NCI-H748 (cell line): ENCODE data around the gene SHISAL1.
"Not testable (repeated sequence)": the region's sequence is repeated elsewhere in the genome, so short reads cannot be mapped to it uniquely, and the experiment has no call there.

Experiments used
- DNase-seq: peaks from one replicate; lab custom pipeline; 2025; ENCODE audit not compliant: unreplicated experiment; lab: John Stamatoyannopoulos, UW

Gene SHISAL1

DNA sequence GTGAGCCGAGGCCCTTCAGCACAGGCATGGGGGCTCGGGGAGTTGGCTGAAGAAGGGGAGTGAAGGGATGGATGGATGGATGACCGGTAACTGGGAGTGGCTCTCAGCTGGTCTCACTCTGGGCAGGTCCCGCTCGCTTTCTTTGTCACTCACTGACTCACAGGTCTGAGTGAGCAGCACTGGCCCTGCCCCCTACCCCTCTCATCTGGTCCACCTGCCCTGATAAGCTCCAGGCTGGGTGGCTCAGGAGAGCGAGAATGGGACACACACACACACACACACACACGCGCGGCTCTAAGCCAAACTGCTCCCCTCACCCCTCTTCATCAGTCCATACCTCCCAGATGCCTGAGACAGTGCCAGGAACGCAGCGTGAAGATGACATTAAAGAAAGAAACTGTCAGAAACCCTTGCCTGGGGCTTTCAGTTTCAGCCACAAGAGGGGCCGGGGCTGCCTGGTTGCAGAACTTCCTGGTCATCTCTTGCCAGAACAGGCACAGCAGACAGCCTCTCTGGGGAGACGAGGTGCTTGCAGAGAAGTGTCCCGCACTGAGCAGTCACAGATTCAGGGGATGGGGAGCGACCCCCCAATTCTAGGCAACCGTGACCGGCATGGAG lies 16.5 kb upstream of the SHISAL1 start:
- no peak for DNase-seq

DNA sequence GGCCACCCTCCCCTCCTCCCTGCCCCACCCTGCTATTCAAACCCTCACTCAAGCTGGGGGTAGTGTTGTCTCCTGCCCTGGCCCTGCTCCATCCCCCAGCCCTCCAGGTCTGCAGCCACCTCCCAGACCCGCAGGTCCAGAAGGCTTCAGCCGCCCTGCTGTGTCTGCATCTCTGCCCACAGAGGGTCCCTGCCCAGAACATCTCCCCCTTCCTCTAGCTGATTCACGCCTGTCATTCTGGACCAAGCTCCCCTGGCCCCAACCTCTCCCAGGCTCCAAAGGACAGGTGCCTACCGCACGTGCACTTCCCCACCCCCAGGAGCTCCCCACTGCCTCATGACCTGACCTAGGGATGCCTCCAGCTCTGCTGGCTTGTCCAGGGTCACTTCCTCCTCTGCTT lies 16.0 kb upstream of the SHISAL1 start:
- DNase-seq: no peak

DNA sequence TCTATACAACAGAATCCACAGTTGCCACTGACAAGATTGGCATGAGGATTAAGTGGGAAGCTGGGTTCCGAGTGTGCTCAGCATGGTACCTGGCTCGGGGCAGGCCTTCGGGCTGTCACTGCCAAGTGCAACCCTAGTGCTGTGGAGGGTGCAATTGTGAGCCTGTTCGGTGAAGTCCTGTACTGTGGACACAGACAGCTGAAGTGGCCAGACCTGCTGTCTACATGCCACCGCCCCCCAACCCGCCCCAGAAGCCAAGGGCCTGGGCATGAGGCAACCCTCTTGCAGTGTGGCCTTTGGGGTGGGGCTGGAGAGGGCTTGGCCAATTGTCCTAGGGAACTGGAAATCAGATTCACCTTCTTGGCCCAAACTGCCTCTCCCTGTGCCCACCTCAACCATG lies 15.6 kb upstream of the SHISAL1 start:
- no peak for DNase-seq

DNA sequence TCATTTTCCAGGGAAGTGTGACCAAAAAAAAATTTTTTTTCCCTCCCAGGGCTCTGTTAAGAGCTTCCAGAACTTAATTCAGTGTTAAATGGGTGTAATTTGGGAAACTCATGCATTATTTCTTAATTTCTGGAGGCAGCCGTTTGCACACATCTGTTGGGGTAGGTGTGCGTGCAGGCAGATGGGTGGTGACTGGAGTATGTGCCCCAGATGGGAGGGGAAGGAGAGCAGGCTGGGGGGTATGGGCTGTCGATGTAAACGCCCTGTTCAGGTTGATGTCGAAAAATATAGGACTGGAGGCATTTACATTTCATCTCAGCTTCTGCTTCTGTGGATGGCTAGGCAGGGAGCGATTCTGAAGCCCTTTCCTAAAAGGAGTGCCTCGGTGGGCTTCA lies 13.7 kb upstream of the SHISAL1 start:
- DNase-seq: no peak

DNA sequence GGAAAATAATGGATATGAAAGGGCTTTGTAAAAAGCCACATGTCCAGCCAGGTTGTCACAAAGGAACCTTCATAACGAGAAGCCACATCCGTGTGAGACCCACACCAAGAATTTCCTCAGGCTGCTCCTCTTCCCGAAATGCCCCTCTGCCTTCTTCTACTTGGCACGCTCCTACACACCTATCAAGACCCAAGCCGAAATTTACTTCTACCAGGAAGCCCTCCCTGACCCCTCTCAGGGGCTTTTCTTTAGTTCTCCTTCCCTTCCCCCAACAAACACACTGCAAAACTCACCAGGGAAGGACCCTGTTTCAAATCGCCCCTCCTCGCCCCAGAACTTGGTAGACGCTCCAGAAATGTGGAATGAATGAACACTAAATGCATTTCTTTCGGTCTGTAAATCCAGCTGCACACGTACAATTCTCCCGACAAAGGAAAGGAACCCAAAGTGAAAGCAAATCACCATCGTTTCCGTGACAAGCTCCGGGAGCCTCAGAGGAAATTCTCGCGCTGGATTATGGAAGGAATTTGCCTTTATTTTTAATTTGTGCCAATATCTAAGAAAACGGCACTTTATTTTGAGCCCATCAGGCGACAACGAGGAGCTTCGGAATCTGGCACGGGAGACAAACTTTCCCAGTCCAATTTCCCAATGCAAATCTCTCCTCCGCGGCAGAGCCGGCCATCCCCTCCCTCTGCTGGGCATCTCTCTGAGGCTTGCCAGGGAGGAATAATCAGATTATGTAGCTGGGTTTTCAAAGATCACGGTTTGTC lies 13.2 kb upstream of the SHISAL1 start:
- peak; percentile 52 for DNase-seq

DNA sequence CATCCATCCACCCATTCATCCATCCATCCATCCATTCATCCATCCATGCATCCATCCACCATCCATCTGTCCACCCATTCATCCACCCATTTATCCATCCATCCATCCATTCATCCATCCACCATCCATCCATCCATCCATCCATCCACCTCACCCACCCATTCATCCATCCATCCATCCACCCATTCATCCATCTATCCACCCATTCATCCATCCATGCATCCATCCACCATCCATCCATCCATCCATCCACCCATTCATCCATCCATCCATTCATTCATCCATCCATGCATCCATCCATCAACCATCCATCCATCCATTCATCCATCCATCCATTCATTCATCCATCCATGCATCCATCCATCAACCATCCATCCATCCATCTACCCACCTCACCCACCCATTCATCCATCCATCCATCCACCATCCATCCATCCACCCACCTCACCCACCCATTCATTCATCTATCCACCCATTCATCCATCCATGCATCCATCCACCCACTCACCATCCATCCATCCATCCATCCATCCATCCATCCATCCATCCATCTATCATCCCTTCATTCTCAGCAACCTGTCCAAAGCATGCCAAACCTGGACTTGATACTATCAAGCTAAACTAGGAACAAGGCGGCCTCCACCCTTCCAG lies 10.5 kb upstream of the SHISAL1 start:
- not testable (repeated sequence) for DNase-seq

DNA sequence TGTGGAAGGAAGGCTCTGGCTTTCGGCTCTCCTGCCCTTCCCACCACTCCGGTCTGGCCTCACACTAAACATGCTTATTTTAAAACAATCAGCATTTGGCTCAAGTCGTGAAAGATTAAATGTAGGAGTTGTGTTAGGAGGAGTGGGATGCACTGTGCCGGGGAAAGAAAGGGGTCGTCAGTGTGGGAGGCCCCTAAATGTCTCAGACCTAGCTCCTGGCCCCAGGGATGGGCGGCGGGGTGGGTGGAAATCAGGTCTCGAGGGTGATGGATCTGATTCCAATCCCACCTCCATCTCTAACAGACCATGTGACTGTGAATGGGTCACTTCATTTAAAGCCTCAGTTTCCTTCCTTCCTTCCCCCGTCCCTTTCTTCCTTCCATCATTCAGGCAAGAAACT lies 6.9 kb upstream of the SHISAL1 start:
- DNase-seq: no peak

DNA sequence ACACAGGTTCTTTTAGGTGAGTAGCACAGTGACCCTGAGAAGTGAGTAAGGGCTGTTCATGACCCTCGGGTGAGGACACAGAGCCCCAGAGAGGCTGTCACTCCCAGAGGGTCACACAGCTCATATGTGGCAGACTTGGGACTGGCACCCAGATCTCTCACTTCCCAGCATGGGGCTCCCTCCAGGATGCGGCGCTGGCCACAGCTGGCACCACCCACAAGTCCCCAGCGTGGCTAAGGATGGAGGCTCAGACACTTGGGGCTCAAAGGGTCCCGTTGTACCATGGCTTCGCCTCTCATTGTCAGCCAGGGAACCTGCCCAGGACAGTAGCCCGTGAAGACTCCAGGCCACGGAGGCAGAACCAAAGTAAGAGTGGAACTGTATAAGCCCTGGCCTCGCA lies 6.0 kb upstream of the SHISAL1 start:
- DNase-seq: no peak

DNA sequence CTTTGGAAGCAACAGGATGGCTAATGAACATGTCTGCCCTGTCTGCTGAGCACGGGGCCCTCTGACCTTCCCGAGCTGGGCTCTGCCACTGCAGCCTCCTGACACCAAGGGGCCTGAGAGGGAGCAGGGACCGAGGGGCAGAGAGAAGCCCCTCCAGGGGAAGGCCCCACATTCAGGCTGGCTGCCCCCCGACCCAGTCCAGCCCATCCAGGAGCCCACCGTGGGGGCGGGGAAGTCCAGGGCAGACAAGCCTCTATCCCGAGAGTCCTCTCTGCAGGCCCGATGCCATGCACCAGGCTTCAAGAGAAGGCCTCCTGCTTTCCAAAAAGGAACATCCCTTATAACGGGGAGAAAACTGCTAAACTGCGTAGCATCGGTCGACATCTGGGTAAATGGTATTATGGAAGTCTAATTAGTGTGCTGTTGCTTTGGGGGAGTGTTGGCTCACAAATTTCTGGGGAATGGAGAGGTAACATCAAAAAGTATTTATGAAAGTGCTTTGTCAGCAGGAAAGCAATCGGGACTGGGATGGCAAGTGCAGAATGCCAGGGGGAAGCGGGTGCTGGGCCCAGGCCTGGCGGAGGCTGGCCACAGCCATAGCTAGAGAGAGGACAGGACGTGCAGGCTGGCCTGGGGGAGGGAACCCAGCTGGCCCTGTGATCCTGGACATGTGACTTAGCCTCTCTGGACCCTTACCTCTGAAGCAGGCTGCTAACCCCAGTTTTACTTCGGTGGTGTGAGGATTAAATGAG lies 5.3 kb upstream of the SHISAL1 start:
- DNase-seq: no peak

DNA sequence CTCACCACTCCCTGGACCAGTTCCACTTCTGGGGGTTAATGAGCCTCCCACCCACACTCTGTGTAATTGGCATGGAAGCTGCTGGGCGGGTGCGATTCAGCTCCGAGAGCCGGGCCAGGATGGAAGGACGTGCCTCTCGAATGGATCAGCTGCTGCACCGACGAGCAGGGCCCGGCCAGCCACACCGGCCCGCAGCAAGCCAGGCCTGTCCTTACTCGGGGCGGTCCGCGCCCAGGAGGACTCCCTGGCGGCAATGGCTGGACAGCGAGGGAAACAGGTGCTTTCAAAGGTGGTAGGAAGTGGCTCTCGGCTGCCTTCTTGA lies 4.3 kb upstream of the SHISAL1 start:
- no peak for DNase-seq

DNA sequence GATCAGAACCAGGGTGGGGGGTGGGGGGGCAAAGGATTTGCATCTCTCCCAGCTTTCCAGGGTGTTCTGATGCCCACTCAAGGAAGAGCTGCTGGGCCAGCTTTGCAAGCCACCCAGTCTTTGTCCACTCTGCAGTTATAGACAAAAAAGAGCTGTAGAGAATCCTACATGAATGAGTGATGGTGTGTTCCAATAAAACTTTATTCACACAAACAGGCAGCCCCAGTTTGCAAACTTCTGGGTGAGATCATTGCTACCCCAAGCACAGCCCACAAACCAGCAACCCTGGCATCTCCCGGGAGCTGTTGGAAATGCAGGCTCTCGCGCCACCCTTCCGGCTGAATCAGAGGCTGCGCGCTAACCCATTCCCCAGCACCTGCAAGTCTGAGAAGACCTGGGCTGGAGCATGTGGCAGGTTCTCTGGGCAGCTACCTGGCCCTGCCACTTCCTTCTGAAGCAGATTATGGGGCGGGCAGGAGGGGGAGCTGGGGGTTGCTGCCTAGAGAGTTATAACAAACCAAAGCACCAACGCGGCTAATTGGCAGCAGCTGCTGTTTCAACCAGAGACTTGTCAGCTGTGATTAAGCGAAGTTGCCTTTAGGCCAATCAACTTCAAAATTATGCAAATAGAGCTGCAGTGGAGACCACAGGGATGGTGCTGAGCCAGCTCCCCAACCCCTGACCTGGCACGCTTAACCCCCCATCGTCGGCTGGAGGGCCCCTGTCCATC lies 3.8 kb upstream of the SHISAL1 start:
- DNase-seq: no peak

DNA sequence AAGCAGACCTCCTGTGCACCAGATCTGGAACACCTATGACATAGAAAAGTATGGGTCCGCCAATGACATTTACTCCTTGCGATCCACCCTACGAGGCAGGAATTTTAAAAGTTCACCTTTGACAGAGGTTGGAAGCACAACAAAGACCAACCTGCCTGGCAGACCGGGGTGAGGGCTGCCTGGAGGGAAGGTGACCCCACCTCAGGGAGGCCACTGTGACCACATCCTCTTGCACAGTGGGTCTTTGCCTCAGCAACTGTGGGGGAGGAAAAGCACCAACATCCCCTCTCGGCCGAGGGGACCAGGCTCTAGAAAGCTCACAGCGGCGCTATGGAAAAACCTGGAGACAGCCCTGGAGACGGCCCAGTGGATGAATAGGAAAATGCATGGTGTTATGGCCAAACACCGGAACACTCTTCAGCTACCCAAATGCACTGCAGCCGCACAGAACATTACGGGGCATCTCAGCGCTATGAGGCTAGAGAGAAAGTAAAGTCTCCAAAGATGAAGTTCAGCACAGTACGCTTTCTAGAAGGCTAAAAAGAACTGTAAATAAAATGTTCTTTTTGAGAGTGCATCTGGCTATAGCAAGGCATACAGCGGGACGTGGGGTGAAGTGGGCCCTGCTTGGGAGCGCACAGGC lies 1.8 kb upstream of the SHISAL1 start:
- DNase-seq: no peak

DNA sequence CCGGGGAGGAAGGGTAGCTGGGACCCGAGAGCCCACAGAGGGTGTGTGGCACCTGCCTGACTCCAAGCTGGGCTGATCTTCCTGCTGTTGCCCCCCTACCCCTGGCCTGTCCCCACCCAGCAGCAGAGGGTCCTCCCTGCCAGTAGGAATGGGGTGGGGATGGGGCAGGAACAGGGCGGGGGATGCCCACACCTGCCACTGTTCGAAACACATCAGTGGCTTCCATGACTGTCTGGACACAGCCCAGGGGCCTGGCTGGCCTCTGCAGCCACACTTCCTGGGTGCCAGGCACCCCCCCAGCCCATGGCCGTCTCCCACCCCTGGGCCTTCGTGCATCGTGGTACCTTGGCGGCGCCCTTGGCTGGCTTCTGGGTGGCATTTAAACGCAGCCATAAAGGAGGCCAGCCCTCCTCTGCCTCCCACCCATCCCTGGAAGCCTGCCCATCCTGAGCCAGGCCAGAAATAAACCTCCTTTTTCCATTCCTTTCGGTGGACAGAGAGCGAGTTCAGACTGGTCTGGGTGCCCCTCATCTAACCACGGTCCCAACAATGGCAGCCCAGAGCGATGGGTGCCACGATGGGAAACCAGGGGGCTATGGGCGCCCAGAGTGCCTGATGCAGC lies 745 bp upstream of the SHISAL1 start:
- DNase-seq: no peak

DNA sequence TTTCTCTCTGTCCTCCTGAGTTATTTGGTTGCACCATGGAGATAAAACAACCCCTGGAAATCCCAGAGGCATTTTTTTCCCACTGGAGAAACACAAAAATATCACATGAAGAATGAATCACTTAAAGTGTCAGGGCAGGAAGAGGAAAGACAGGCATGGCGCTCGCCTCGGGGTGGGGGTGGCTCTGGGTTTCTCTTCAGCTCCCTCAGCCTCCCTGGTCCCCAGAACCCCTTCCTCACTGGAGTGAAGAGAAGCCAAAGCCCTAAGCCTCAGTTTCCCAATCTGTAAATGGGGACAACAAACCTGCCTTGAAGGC lies 938 bp downstream of the SHISAL1 start:
- DNase-seq: no peak

DNA sequence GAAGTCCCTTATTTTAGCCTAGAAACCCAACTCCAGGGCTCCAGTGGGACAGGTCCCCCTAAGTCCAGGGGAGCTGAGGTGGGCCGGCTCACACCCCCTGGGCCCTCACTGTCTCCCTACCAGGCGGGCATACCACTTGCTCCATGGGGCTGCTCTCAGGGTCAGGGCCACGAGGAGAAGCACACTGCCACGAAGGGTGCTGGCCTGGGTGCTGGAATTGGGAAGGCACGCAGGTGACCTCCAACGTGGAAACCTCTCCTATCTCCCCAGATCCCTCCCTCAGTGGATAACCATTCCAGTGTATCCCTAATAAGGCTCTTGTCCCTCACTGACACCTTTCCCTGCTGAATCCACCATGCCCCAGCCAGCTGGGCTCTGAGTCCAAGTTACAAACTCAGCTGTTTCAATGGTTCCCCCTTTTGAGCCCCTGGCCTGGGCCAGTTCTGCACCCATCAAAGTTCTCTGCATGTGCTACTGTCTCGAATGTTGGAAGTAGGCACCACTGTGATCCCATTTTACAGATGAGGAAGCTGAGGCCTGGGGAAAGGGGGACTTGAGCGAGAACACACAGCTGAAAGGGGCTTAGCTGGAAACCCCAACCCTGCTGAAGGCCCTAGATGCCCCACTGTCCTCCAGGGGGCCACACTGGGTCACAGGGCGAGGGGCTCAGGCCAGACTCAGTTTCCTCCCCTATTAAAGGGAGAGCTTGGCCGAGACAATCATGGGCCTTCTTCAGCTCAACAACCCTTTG lies 1.5 kb downstream of the SHISAL1 start:
- no peak for DNase-seq

DNA sequence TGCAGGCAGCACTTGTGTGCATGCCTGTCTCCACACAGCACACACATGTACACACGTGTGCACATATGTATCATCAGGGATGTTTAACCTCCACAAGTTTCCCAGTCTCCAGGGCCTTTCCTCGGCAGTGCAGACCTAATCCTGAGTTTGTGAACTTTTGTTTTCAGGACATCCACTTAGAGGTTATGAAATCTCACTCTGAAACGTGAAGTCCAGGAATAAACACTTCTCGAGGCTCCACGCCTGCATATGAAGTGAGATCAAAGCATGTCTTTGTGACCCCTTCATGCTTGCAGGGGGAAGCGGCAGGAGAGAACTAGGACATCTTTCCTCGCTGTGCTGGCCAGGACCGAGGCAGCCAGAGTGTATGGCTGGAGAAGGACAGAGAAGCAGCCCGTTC lies 3.1 kb downstream of the SHISAL1 start:
- no peak for DNase-seq

DNA sequence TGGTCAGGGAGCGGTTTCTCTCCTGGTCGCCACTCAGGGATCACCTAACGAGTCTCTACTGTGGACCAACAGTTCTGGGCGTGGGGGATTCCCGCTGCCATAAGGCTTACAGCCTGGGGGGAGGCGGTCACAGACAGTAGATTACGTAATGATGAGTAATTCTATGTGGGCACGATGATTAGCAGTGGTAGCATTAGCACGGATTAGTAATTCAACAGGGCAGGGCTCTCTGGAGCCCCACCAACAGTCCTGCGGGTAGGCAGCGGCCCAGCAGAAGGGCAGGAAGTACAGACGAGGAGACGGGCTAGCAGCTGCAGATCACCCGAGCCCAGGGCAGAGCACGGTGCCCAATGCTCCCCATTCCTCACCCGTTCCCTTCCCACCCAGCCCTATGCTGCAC lies 3.6 kb downstream of the SHISAL1 start:
- DNase-seq: no peak

DNA sequence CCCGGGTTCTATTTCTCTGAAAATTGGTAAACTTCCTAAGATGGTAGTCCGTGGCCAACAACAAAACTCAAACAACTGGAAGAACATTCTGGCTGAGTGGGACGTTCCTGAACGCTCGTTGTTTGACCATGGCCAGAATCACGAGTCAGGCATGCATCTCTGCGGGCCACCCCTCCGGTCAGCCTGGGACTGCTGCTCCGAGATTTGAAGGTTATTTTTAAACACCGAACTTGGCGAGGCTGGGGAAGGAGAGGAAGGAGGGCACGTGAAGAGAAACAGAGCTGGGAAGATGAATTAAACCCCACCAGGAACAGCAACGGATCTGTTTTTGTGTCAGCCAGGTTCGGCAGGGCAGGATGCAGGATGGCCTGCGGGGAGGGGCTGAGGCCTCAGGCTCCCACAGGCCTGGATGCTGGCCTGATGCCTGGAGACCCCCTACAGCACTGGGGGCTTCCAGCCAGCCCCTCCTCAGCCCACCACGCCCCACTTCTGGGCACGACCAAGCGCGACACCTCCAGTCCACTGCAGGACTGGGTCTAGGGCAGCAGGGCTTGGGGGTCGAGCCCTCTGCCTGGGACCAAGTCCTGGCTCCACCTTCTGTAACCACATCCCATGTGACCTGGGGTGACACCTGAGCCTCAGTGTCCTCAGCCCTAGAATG lies 5.1 kb downstream of the SHISAL1 start:
- no peak for DNase-seq

DNA sequence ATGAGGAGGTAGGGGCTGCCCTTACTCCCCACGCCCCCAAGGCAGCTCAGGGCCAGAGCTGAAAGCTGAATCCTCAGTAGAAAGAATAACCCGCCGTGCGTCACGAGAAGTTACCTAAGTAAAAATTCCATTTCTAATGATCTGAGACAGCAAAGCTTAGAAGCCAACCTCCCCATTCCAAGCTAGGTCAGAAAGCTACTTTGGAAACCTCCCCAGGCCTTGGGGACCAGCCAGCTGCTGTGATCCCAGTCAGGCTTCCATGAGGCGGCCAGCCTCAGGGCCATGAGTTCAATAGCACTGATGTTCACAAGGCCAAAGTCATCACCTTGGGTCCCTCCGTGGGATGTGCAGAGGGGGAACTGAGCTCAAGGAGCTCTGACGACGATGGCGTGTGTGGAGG lies 6.9 kb downstream of the SHISAL1 start:
- no peak for DNase-seq
